Fibroblast of lung (primary cell): ENCODE results near the gene MS4A3.

Experiments
- EZH2 ChIP-seq: IDR thresholded peaks from 2 replicates; pipeline ENCODE4 v1.5.1; 2012; ENCODE audit warnings: low read length, control low read depth, mild to moderate bottlenecking; ENCODE audit errors: missing control alignments
- TF ChIP-seq, protein P1 (sequence below), 2 donors: IDR thresholded peaks in 1 of 2; conservative IDR thresholded peaks in 1 of 2; 1 replicate in 1 of 2; 2 replicates in 1 of 2; pipeline ENCODE4 v1.5.1; 2011 to 2012; ENCODE audit warnings: low read length in 2 of 2, control low read depth in 1 of 2, inconsistent platforms in 1 of 2, low read depth in 1 of 2, mild to moderate bottlenecking in 1 of 2

DNA sequence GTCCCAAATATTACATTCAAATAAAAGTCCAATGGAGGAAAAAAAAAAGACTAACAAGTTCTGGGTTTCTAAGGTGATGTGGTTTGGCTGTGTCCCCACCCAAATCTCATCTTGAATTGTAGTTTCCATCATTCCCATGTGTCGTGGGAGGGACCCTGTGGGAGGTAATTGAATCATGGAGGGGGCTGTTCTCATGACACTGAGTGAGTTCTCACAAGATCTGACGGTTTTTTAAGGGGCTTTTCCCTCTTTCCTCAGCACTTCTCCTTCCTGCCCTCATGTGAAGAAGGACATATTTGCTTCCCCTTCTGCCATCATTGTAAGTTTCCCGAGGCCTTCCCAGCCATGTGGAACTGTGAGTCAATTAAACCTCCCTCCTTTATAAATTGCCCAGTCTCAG lies 24.1 kb downstream of the MS4A3 start:
- no peak for TF ChIP-seq EZH2
- TF ChIP-seq, protein P1, sequence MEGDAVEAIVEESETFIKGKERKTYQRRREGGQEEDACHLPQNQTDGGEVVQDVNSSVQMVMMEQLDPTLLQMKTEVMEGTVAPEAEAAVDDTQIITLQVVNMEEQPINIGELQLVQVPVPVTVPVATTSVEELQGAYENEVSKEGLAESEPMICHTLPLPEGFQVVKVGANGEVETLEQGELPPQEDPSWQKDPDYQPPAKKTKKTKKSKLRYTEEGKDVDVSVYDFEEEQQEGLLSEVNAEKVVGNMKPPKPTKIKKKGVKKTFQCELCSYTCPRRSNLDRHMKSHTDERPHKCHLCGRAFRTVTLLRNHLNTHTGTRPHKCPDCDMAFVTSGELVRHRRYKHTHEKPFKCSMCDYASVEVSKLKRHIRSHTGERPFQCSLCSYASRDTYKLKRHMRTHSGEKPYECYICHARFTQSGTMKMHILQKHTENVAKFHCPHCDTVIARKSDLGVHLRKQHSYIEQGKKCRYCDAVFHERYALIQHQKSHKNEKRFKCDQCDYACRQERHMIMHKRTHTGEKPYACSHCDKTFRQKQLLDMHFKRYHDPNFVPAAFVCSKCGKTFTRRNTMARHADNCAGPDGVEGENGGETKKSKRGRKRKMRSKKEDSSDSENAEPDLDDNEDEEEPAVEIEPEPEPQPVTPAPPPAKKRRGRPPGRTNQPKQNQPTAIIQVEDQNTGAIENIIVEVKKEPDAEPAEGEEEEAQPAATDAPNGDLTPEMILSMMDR (conservative IDR thresholded peaks at IDR 0.05 in 1 of 2, IDR thresholded peaks at IDR 0.05 in 1 of 2; ENCODE audit: low read depth in 1 of 2, low read length in 2 of 2), result no peak
